IMR-90 (cell line): ENCODE measurements around the gene OXNAD1. TPM values are rescaled to one million over a fixed set of nuclear protein-coding genes. Genes with fewer than 3 reads are reported as not detected.

Experiments used
- ATAC-seq: fragments of 200-7000 bp; cut with Tn5 transposase; 2 replicates; pipeline ENCODE4 v1.9.1; 2020; ENCODE audit warnings: low read depth, mild to moderate bottlenecking, moderate library complexity
- BruUV-seq: library from RNA; stranded (reverse); fragments of 400-500 nt; replicated peaks from 2 replicates; lab custom pipeline; 2021; lab: Mats Ljungman, UMichigan
- CTCF ChIA-PET: fragments of 300-600 bp; formaldehyde crosslinking; extraction: SDS; loops from one replicate; lab custom pipeline; 2021; ENCODE audit warnings: antibody characterized with exemption; lab: Yijun Ruan, JAX
- POLR2A ChIA-PET: fragments of 300-600 bp; sonication (Branson Sonifier 250); formaldehyde crosslinking; loops from one replicate; lab custom pipeline; 2022; ENCODE audit warnings: antibody characterized with exemption; ENCODE audit not compliant: unreplicated experiment; lab: Charles Lee
- DNase-seq: peaks from one replicate; pipeline ENCODE4 v3.0.0; 2013
- H2AFZ ChIP-seq: replicated peaks from 2 replicates; pipeline ENCODE3; 2013; ENCODE audit warnings: low read length, mild to moderate bottlenecking; ENCODE audit not compliant: poor library complexity
- H2AK5ac ChIP-seq: 2 replicates; pipeline ENCODE4 v1.6.1; 2013; ENCODE audit warnings: low read depth, low read length, inconsistent platforms
- H2AK9ac ChIP-seq: replicated peaks from 2 replicates; pipeline ENCODE3; 2013; ENCODE audit warnings: mild to moderate bottlenecking, low read depth, low read length, moderate library complexity; ENCODE audit not compliant: poor library complexity
- H2BK120ac ChIP-seq: 2 replicates; pipeline ENCODE4 v1.6.1; 2013; ENCODE audit warnings: low read depth, low read length, inconsistent platforms
- H2BK15ac ChIP-seq: 3 replicates; pipeline ENCODE4 v1.6.1; 2013; ENCODE audit warnings: low read depth, low read length, inconsistent platforms
- H2BK20ac ChIP-seq: 2 replicates; pipeline ENCODE4 v1.6.1; 2013; ENCODE audit warnings: low read depth, mild to moderate bottlenecking, inconsistent platforms, low read length, moderate library complexity
- H2BK5ac ChIP-seq: 2 replicates; pipeline ENCODE4 v1.6.1; 2013; ENCODE audit warnings: mild to moderate bottlenecking, low read depth, low read length, inconsistent platforms; ENCODE audit not compliant: poor library complexity, severe bottlenecking
- H3K14ac ChIP-seq: replicated peaks from 2 replicates; pipeline ENCODE4 v1.6.1; 2013; ENCODE audit warnings: low read depth, low read length, inconsistent platforms
- H3K18ac ChIP-seq: 2 replicates; pipeline ENCODE4 v1.6.1; 2013; ENCODE audit warnings: low read depth, low read length, control low read depth
- H3K23ac ChIP-seq: 2 replicates; pipeline ENCODE4 v1.6.1; 2013; ENCODE audit warnings: low read depth, low read length, inconsistent platforms
- H3K27ac ChIP-seq: 2 replicates; pipeline ENCODE4 v1.5.1; 2013; ENCODE audit warnings: mild to moderate bottlenecking, control low read depth, low read length; ENCODE audit not compliant: insufficient read depth
- H3K27me3 ChIP-seq: 2 replicates; pipeline ENCODE4 v1.6.1; 2013; ENCODE audit warnings: low read length; ENCODE audit not compliant: control insufficient read depth, insufficient read depth
- H3K36me3 ChIP-seq: 2 replicates; pipeline ENCODE4 v1.6.1; 2013; ENCODE audit warnings: low read length, mixed read lengths; ENCODE audit not compliant: control insufficient read depth, insufficient read depth
- H3K4ac ChIP-seq: 2 replicates; pipeline ENCODE4 v1.6.1; 2013; ENCODE audit warnings: low read depth, low read length, inconsistent platforms
- H3K4me1 ChIP-seq: 2 replicates; pipeline ENCODE4 v1.6.1; 2013; ENCODE audit warnings: low read length, mixed read lengths; ENCODE audit not compliant: control insufficient read depth, insufficient read depth
- H3K4me2 ChIP-seq: 2 replicates; pipeline ENCODE4 v1.6.1; 2013; ENCODE audit warnings: low read depth, mild to moderate bottlenecking, control low read depth, low read length, moderate library complexity
- H3K4me3 ChIP-seq: 2 replicates; pipeline ENCODE4 v1.5.1; 2013; ENCODE audit warnings: low read depth, mild to moderate bottlenecking, control low read depth, low read length, moderate library complexity; ENCODE audit not compliant: insufficient read depth
- H3K56ac ChIP-seq: 2 replicates; pipeline ENCODE4 v1.6.1; 2013; ENCODE audit warnings: low read length, inconsistent platforms; ENCODE audit not compliant: insufficient read depth; ENCODE audit errors: extremely low read depth
- H3K79me1 ChIP-seq, 2 experiments: 2 replicates each; pipeline ENCODE4 v1.6.1; 2013; ENCODE audit warnings: low read length in 2 of 2, inconsistent platforms in 1 of 2, low read depth in 1 of 2
- H3K9ac ChIP-seq: 2 replicates; pipeline ENCODE4 v1.6.1; 2013; ENCODE audit warnings: low read depth, low read length, control low read depth
- H3K9me1 ChIP-seq: 2 replicates; pipeline ENCODE4 v1.6.1; 2013; ENCODE audit warnings: low read length, inconsistent platforms; ENCODE audit not compliant: insufficient read depth
- H3K9me3 ChIP-seq: 2 replicates; pipeline ENCODE4 v1.6.1; 2013; ENCODE audit warnings: low read length; ENCODE audit not compliant: control insufficient read depth, insufficient read depth
- H4K20me1 ChIP-seq: 2 replicates; pipeline ENCODE4 v1.6.1; 2013; ENCODE audit warnings: low read length, inconsistent platforms; ENCODE audit not compliant: insufficient read depth
- H4K5ac ChIP-seq: 2 replicates; pipeline ENCODE4 v1.6.1; 2013; ENCODE audit warnings: mild to moderate bottlenecking, low read depth, low read length, control low read depth
- H4K8ac ChIP-seq, 2 experiments: 2 replicates each; pipeline ENCODE4 v1.6.1; 2013; ENCODE audit warnings: low read depth in 2 of 2, low read length in 2 of 2, control low read depth in 1 of 2, inconsistent platforms in 1 of 2
- H4K91ac ChIP-seq: 2 replicates; pipeline ENCODE4 v1.6.1; 2013; ENCODE audit warnings: low read depth, low read length, inconsistent platforms; ENCODE audit not compliant: insufficient read depth
- BHLHE40 ChIP-seq: fragments of 150-350 bp; IDR thresholded peaks from 2 replicates; pipeline ENCODE4 v1.6.1; 2016; ENCODE audit warnings: mild to moderate bottlenecking, low read depth, low read length
- CEBPB ChIP-seq: IDR thresholded peaks from 2 replicates; pipeline ENCODE4 v1.6.1; 2012; ENCODE audit warnings: low read depth, low read length, improper control_type of control experiment
- CHD1 ChIP-seq: IDR thresholded peaks from 2 replicates; pipeline ENCODE4 v1.6.1; 2012; ENCODE audit warnings: low read depth, low read length, improper control_type of control experiment
- CTCF ChIP-seq: conservative IDR thresholded peaks from 2 replicates; pipeline ENCODE4 v1.5.1; 2012; ENCODE audit warnings: mild to moderate bottlenecking, low read depth, low read length, improper control_type of control experiment
- ELK1 ChIP-seq: fragments of 150-350 bp; IDR thresholded peaks from 2 replicates; pipeline ENCODE4 v1.6.1; 2016; ENCODE audit warnings: low read depth, mild to moderate bottlenecking, low read length, moderate library complexity, borderline replicate concordance
- FOS ChIP-seq: fragments of 150-350 bp; IDR thresholded peaks from 2 replicates; pipeline ENCODE4 v1.6.1; 2016; ENCODE audit warnings: low read depth, low read length
- MAFK ChIP-seq: IDR thresholded peaks from 2 replicates; pipeline ENCODE4 v1.6.1; 2012; ENCODE audit warnings: low read depth, low read length, improper control_type of control experiment
- MAZ ChIP-seq: IDR thresholded peaks from 2 replicates; pipeline ENCODE4 v1.6.1; 2012; ENCODE audit warnings: low read depth, mild to moderate bottlenecking, low read length, improper control_type of control experiment, moderate library complexity, borderline replicate concordance
- NFE2L2 ChIP-seq: fragments of 150-350 bp; IDR thresholded peaks from 2 replicates; pipeline ENCODE4 v1.6.1; 2016; ENCODE audit warnings: low read depth, mild to moderate bottlenecking, low read length
- RAD21 ChIP-seq: IDR thresholded peaks from 2 replicates; pipeline ENCODE4 v1.6.1; 2012; ENCODE audit warnings: low read length, improper control_type of control experiment
- RCOR1 ChIP-seq: IDR thresholded peaks from 2 replicates; pipeline ENCODE4 v1.6.1; 2012; ENCODE audit warnings: mild to moderate bottlenecking, low read length, improper control_type of control experiment; ENCODE audit not compliant: insufficient replicate concordance
- RFX5 ChIP-seq: IDR thresholded peaks from 2 replicates; pipeline ENCODE4 v1.8.0; 2012; ENCODE audit warnings: low read depth, mild to moderate bottlenecking, low read length, moderate library complexity
- USF2 ChIP-seq: fragments of 150-350 bp; IDR thresholded peaks from 2 replicates; pipeline ENCODE4 v1.6.1; 2017; ENCODE audit warnings: mild to moderate bottlenecking, antibody characterized with exemption, low read length, low read depth
- WGBS, 2 experiments: methylation state at CpG; one replicate each; pipeline versions ENCODE4 v1.1.5 to v1.1.7; 2013; ENCODE audit warnings: missing lambda C conversion rate in 2 of 2; ENCODE audit not compliant: insufficient read length in 1 of 2; ENCODE audit errors: extremely low coverage in 2 of 2; 5-methylcytosine and 5-hydroxymethylcytosine counted together
- dilution Hi-C: fragments of 300-500 bp; cut with HindIII; formaldehyde crosslinking; loops from one replicate; pipeline ENCODE4 v1.14.3; 2018; ENCODE audit warnings: low sequenced_read_pairs; ENCODE audit not compliant: unreplicated experiment
- in situ Hi-C: fragments of 300-500 bp; cut with MboI; formaldehyde crosslinking; loops from 3 replicates; pipeline ENCODE4 v1.14.3; 2019; ENCODE audit warnings: low sequenced_read_pairs, inconsistent platforms, mixed read lengths
- intact Hi-C: fragments of 100-400 bp; cut with micrococcal nuclease; formaldehyde crosslinking; loops from 2 replicates; pipeline ENCODE4 v1.10.0; 2022
- polyA plus RNA-seq, 3 experiments: library from polyadenylated mRNA; depleted of rRNA; stranded (reverse); fragments of >200 nt; gene quantifications; 2 replicates each; pipeline ENCODE4 v1.2.3, GENCODE V29; 2012; ENCODE audit warnings: low replicate concordance in 1 of 3
- total RNA-seq: library from RNA; depleted of rRNA; stranded (reverse); fragments of >200 nt; gene quantifications from 2 replicates; pipeline ENCODE4 v1.2.3, GENCODE V29; 2012

Gene OXNAD1
- total and polyA plus RNA-seq, 2 of the 4 experiments (the other 2 are of a cell fraction): 6.2 to 11.3 TPM

- Histone ChIP-seq H4K91ac (no peak overlapping the region), H3K4me2 (no peak overlapping the region), H3K79me1 (peaks cover 37 to 50% of the 10 kb centered on the region in 2 experiments), H2BK20ac (no peak overlapping the region), H4K20me1 (no peaks in the 10 kb centered on the region), H3K4me1 (no peaks in the 10 kb centered on the region), H3K9ac (no peak overlapping the region), H3K27ac (no peak overlapping the region), H3K18ac (no peak overlapping the region), H3K27me3 (no peaks in the 10 kb centered on the region), H3K4me3 (no peak overlapping the region), H2AK9ac (no peak overlapping the region), H2BK120ac (no peak overlapping the region), H2AFZ (no peak overlapping the region), H3K9me1 (peaks cover 3% of the 10 kb centered on the region; the same call in 1 of the 2 replicates), H4K8ac (no peak overlapping the region), H2AK5ac (no peak overlapping the region), H4K5ac (no peak overlapping the region), H3K14ac (no peak overlapping the region), H3K9me3 (no peaks in the 10 kb centered on the region), H3K56ac (no peak overlapping the region), H3K4ac (no peak overlapping the region), H3K23ac (no peak overlapping the region), H3K36me3 (peaks cover 5% of the 10 kb centered on the region), H2BK15ac (no peak overlapping the region), H2BK5ac (no peak overlapping the region)
- TF ChIP-seq RCOR1 (no peak), CHD1 (no peak), FOS (no peak), ELK1 (no peak), NFE2L2 (no peak), MAFK (no peak), BHLHE40 (no peak), MAZ (no peak), RAD21 (no peak), RFX5 (no peak), CTCF (no peak), CEBPB (no peak), USF2 (no peak)
- ChIA-PET CTCF (no interaction called here), POLR2A (no interaction called here)
- in situ Hi-C loops: no loop called here
- dilution Hi-C loops: no loop called here
- ATAC-seq (no peak), DNase-seq (no peak)
- intact Hi-C loops: no loop called here
- BruUV-seq: no TSS peak
- WGBS, 2 experiments: 88% methylated on average over 3 of the region's 4 CpGs; no CpG with 5 or more reads in 1 of the 2 experiments
Measured at GRCh38 chr3:16262174-16262573, 2.8 kb upstream of the OXNAD1 start.
